Calu3 (cell line): ENCODE measurements around the gene NATD1. TPM values are rescaled to one million over a fixed set of nuclear protein-coding genes. Genes with fewer than 3 reads are reported as not detected.
"Not testable (repeated sequence)": the region's sequence is repeated elsewhere in the genome, so short reads cannot be mapped to it uniquely, and the experiment has no call there.

Experiments used
- BruUV-seq: library from RNA; stranded (reverse); fragments of 400-500 nt; replicated peaks from 2 replicates; lab custom pipeline; 2021; lab: Mats Ljungman, UMichigan
- CTCF ChIA-PET: fragments of 300-600 bp; sonication (Branson Sonifier 250); formaldehyde crosslinking; loops from one replicate; lab custom pipeline; 2022; ENCODE audit warnings: antibody characterized with exemption; lab: Charles Lee
- DNase-seq: peaks from one replicate; pipeline ENCODE4 v3.0.0; 2022
- H3K27ac Mint-ChIP-seq: one replicate; pipeline ENCODE4 v1.8.0; 2022; ENCODE audit warnings: mixed read lengths; ENCODE audit not compliant: unreplicated experiment
- H3K27me3 Mint-ChIP-seq: one replicate; pipeline ENCODE4 v1.8.0; 2022; ENCODE audit warnings: mixed read lengths; ENCODE audit not compliant: unreplicated experiment
- H3K36me3 Mint-ChIP-seq: one replicate; pipeline ENCODE4 v1.8.0; 2022; ENCODE audit warnings: mild to moderate bottlenecking, moderate library complexity, mixed read lengths; ENCODE audit not compliant: insufficient read depth, unreplicated experiment
- H3K4me1 Mint-ChIP-seq: one replicate; pipeline ENCODE4 v1.8.0; 2022; ENCODE audit warnings: mild to moderate bottlenecking, low read depth, mixed read lengths; ENCODE audit not compliant: unreplicated experiment
- H3K4me3 Mint-ChIP-seq: one replicate; pipeline ENCODE4 v1.8.0; 2022; ENCODE audit warnings: mild to moderate bottlenecking, low read depth, moderate library complexity, mixed read lengths; ENCODE audit not compliant: unreplicated experiment
- H3K9me3 Mint-ChIP-seq: one replicate; pipeline ENCODE4 v1.8.0; 2022; ENCODE audit warnings: low read depth, mixed read lengths; ENCODE audit not compliant: unreplicated experiment
- CTCF ChIP-seq: fragments of 200-600 bp; IDR thresholded peaks from one replicate; pipeline ENCODE4 v1.8.0; 2022; ENCODE audit warnings: antibody characterized with exemption; ENCODE audit not compliant: unreplicated experiment
- intact Hi-C: fragments of 100-400 bp; cut with micrococcal nuclease; formaldehyde crosslinking; loops from one replicate; pipeline ENCODE4 v1.10.0; 2022; ENCODE audit not compliant: unreplicated experiment
- total RNA-seq: library from RNA; stranded (reverse); gene quantifications from 2 replicates; pipeline ENCODE4 v1.2.3, GENCODE V29; 2022

The NATD1 gene
- total RNA-seq, 1 experiment from 2014 or later = 1.5 TPM

GRCh38 chr17:21194703-21195102 is 58.5 kb downstream of the NATD1 start:
- CTCF ChIA-PET = interaction anchor here (0.7 kb wide), 1 partner anchor 73 kb away, joined by 3 read pairs; no protein-coding TSS in a partner anchor
- Mint-ChIP-seq H3K27me3 (no peaks in the 10 kb centered on the region), H3K27ac (no peak overlapping the region), H3K36me3 (peaks cover 17% of the 10 kb centered on the region), H3K4me1 (no peaks in the 10 kb centered on the region), H3K9me3 (no peaks in the 10 kb centered on the region), H3K4me3 (no peak overlapping the region)
- BruUV-seq = no TSS peak
- DNase-seq = no peak
- no peak for TF ChIP-seq CTCF
- intact Hi-C loops = no loop called here

GRCh38 chr17:21194226-21194625 is 59.0 kb downstream of the NATD1 start:
- no peaks in the 10 kb centered on the region for H3K9me3 Mint-ChIP-seq
- H3K36me3 Mint-ChIP-seq = peaks cover 17% of the 10 kb centered on the region
- DNase-seq = no peak
- no peak overlapping the region for H3K27ac Mint-ChIP-seq
- TF ChIP-seq CTCF = no peak
- H3K4me1 Mint-ChIP-seq = no peaks in the 10 kb centered on the region
- intact Hi-C loops = no loop called here
- CTCF ChIA-PET = interaction anchor here (0.7 kb wide), 1 partner anchor 73 kb away, joined by 3 read pairs; no protein-coding TSS in a partner anchor
- H3K27me3 Mint-ChIP-seq = no peaks in the 10 kb centered on the region
- no TSS peak for BruUV-seq
- H3K4me3 Mint-ChIP-seq = no peak overlapping the region

GRCh38 chr17:21193031-21193430 is 60.2 kb downstream of the NATD1 start:
- Mint-ChIP-seq H3K4me1 (no peaks in the 10 kb centered on the region), H3K27me3 (no peaks in the 10 kb centered on the region), H3K27ac (no peak overlapping the region), H3K9me3 (no peaks in the 10 kb centered on the region), H3K4me3 (no peak overlapping the region), H3K36me3 (peaks cover 11% of the 10 kb centered on the region)
- TF ChIP-seq CTCF = no peak
- CTCF ChIA-PET = no interaction called here
- BruUV-seq = no TSS peak
- intact Hi-C loops = no loop called here
- DNase-seq = no peak

- H3K9me3 Mint-ChIP-seq, CTCF ChIA-PET, intact Hi-C loops, DNase-seq, BruUV-seq, H3K27ac Mint-ChIP-seq, H3K36me3 Mint-ChIP-seq, H3K4me1 Mint-ChIP-seq, H3K27me3 Mint-ChIP-seq, H3K4me3 Mint-ChIP-seq: not testable (repeated sequence)
Observed at GRCh38 chr17:21192414-21192813, 60.8 kb downstream of the NATD1 start.

GRCh38 chr17:21191698-21192097 is 61.5 kb downstream of the NATD1 start:
- H3K27me3 Mint-ChIP-seq = no peaks in the 10 kb centered on the region
- TF ChIP-seq CTCF = no peak
- intact Hi-C loops = no loop called here
- H3K27ac Mint-ChIP-seq = no peak overlapping the region
- peaks cover 5% of the 10 kb centered on the region for H3K36me3 Mint-ChIP-seq
- CTCF ChIA-PET = no interaction called here
- no peaks in the 10 kb centered on the region for H3K4me1 Mint-ChIP-seq
- no peak for DNase-seq
- no peak overlapping the region for H3K4me3 Mint-ChIP-seq
- no TSS peak for BruUV-seq
- H3K9me3 Mint-ChIP-seq = no peaks in the 10 kb centered on the region
